Activated T-helper 1 cell treated with anti-CD3 and anti-CD28 coated beads, Interleukin-12 subunit alpha, Interleukin-12 subunit beta, Interleukin-2, Interleukin-4 antibody, amounts not matched to agents 30 ng/mL and 10 ng/mL and 1 ng/mL, durations not matched to agents 14 hours and 24 hours and 36 hours (primary cell): ENCODE data around the gene GARIN5B. TPM values are rescaled to one million over a fixed set of nuclear protein-coding genes. Genes with fewer than 3 reads are reported as not detected.
A peak's percentile ranks its signal among the peaks of the same experiment; 100 is the strongest.

Experiments
- DNase-seq: peaks from one replicate; pipeline ENCODE4 v3.0.0; 2021; ENCODE audit warnings: low spot score
- H3K27ac Mint-ChIP-seq: one replicate; pipeline ENCODE4 v1.8.0; 2021; ENCODE audit warnings: mild to moderate bottlenecking, mixed read lengths
- H3K27me3 Mint-ChIP-seq: one replicate; pipeline ENCODE4 v1.8.0; 2022; ENCODE audit warnings: mild to moderate bottlenecking, moderate library complexity, mixed read lengths; ENCODE audit not compliant: insufficient read depth
- H3K36me3 Mint-ChIP-seq: one replicate; pipeline ENCODE4 v1.8.0; 2021; ENCODE audit warnings: low read depth, mixed read lengths
- H3K4me1 Mint-ChIP-seq: one replicate; pipeline ENCODE4 v1.8.0; 2021; ENCODE audit warnings: low read depth, mixed read lengths
- H3K4me3 Mint-ChIP-seq: one replicate; pipeline ENCODE4 v1.8.0; 2021; ENCODE audit warnings: mild to moderate bottlenecking, moderate library complexity, mixed read lengths
- H3K9me3 Mint-ChIP-seq: one replicate; pipeline ENCODE4 v1.8.0; 2021; ENCODE audit warnings: mixed read lengths
- intact Hi-C: fragments of 100-400 bp; cut with micrococcal nuclease; formaldehyde crosslinking; loops from one replicate; pipeline ENCODE4 v1.15.1; 2024
- total RNA-seq: library from RNA; stranded (reverse); gene quantifications from 2 replicates; pipeline ENCODE4 v1.2.3, GENCODE V29; 2022

The GARIN5B gene
- total RNA-seq, 1 donor from 2014 or later, result 0.05 TPM

DNA sequence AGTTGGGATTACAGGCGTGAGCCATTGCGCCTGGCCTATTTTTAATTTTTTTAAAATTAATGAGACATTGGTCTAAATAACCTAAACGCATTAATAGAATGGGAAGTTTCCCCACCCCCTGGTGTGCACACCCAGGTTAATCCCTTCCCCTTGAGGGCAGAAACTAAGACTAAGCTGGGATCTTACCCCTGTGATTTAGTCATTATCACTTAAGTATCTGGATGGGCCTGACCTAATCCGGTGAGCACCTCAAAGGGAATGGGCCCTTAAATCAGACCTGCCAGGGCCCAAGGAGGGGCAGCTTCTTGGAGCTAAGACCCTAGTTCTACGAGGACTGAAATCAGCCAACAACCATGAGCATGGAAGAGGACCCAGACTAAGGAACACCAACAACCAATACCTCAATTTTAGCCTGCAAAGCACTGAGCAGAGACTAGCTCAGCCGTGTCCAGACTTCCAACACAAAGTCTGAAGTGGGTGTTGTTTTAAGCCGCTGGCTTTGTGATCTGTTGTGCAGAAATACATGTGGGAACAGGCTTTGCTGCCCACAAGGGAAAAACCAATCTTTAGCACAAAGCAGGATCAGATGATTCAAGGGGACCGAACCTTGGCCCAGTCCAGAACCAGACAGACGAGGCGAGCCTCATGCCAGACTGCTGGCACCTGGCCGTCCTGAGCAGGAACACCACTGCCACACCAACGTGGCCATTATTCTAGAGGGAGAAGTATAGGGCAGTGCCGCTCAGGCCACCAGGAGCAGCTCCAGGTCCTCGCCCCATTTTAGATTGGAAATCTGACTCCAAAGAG is 37.4 kb upstream of the GARIN5B start:
- peaks cover 37% of the 10 kb centered on the region for H3K36me3 Mint-ChIP-seq
- DNase-seq, result no peak
- no peaks in the 10 kb centered on the region for H3K9me3 Mint-ChIP-seq
- no peak overlapping the region for H3K27ac Mint-ChIP-seq
- no peak overlapping the region for H3K4me3 Mint-ChIP-seq
- peaks cover 21% of the 10 kb centered on the region for H3K4me1 Mint-ChIP-seq
- intact Hi-C loops, result no loop called here
- H3K27me3 Mint-ChIP-seq, result no peaks in the 10 kb centered on the region

DNA sequence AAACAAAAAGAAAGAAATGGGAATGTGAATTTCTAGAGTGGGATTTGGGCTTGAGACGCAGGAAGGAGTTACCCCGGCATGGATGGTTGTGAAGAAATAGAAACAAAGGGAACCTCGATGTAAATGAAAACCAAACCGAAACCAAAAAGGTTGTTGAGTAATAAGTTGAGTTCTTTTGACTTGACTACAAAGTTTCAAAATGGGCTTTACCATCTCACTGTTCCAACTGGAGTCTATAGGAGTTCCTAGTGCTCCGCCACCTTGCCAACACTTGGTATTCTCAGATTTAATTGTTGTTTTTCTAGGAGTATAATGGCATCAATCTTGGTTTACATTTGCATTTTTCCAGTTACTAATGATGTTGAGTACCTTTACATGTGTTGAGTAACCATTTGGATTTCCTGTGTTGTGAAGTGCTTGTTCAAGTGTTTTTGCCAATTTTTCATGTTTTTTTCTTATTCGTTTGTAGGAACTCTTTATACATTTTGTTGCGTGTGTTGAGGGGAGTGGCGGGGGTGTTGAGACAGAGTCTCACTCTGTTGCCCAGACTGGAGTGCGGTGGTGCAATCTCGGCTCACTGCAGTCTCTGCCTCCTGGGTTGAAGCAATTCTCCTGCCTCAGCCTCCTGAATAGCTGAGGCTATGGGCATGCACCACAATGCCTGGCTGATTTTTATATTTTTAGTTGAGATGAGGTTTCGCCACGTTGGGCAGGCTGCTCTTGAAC is 35.3 kb upstream of the GARIN5B start:
- Mint-ChIP-seq H3K4me1 (peaks cover 19% of the 10 kb centered on the region), H3K9me3 (no peaks in the 10 kb centered on the region), H3K36me3 (peaks cover 31% of the 10 kb centered on the region), H3K27ac (peak overlapping the region; percentile 76), H3K27me3 (no peaks in the 10 kb centered on the region), H3K4me3 (no peak overlapping the region)
- no peak for DNase-seq
- intact Hi-C loops, result loop anchor here (1.0 kb wide), 1 partner anchor 9 kb away; the partner anchor contains the start of gene UBE2S

DNA sequence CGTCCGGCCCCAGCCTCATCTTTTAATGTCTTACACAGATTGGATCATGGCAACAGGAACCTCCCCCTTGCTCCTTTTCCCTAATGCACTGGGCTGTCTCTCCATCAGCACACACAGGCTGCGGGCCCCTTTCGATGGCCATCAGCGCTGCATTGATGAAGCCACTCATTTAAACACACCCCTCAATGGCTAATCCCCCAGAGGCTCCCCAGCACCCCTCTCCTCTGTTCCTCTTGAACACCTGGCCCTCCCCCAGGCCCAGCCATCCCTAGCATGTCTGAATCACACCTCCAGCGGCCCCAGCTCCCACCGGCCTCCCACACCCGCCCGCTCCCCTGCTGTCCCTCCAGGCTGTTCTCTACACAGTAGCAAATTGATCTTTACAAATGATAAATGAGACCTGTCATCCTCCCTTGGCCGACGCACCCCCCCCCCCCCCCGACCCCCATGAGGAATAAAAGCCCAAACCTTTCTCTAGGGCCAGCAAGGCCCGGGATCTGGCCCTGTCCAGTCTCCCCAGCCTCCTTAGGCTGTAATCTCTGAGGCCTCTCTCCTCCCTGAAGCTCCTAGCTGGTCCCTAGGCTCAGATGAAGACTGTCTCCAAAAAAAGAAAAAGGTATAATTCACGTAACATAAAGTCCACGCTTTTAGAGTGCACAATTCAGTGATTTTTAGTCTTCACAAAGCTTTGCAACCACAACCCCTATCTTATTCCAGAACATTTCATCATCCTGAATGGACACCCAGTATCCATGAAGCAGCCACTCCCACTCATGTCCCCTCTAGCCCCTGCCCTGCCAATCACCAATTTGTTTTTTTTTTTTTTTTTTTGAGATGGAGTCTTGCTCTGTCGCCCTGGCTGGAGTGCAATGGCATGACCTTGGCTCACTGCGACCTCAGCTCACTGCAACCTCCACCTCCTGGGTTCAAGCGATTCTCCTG is 30.0 kb upstream of the GARIN5B start:
- intact Hi-C loops, result no loop called here
- peaks cover 27% of the 10 kb centered on the region for H3K4me1 Mint-ChIP-seq
- H3K27ac Mint-ChIP-seq, result no peak overlapping the region
- H3K9me3 Mint-ChIP-seq, result no peaks in the 10 kb centered on the region
- peaks cover 29% of the 10 kb centered on the region for H3K36me3 Mint-ChIP-seq
- no peak overlapping the region for H3K4me3 Mint-ChIP-seq
- no peak for DNase-seq
- H3K27me3 Mint-ChIP-seq, result no peaks in the 10 kb centered on the region

DNA sequence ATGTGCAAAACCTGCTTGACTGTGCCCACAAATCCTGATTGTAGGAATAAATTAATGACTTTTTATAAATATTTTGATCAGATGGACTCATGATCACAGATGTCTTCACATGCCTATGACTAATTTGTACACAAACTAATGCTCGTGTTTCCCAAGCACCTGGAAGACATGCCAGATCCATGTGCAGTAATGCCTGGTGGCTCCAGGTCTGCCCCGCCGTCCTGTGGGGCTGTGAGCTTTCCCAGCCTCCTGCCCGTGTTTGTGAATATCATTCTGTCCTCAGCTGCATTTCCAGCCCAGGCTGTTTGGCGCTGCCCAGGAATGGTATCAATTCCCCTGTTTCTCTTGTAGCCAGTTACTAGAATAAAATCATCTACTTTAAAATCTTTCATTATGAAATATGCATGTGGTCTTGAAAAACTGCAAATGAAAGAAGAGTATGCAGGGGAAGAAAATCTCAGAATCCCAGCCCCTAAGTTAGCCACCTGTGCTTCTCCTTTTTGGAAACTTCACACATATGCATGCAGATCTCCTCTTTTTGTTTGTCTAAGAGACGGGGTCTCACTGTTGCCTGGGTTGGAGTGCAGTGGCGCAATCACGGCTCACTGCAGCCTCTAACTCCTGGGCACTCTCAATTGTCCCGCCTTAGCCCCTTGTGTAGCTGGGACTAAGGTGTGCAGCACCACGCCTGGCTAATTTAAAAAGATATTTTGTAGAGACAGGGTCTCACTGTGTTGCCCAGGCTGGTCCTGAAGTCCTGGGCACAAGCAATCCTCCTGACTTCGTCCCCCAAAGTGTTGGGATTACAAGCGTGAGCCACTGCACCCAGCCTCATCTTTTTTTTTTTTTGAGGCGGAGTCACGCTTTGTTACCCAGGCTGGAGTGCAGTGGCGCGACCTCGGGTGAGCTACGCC is 28.9 kb upstream of the GARIN5B start:
- H3K4me1 Mint-ChIP-seq, result peaks cover 29% of the 10 kb centered on the region
- H3K27me3 Mint-ChIP-seq, result no peaks in the 10 kb centered on the region
- intact Hi-C loops, result no loop called here
- no peak overlapping the region for H3K4me3 Mint-ChIP-seq
- DNase-seq, result no peak
- no peaks in the 10 kb centered on the region for H3K9me3 Mint-ChIP-seq
- H3K36me3 Mint-ChIP-seq, result peaks cover 38% of the 10 kb centered on the region
- no peak overlapping the region for H3K27ac Mint-ChIP-seq

DNA sequence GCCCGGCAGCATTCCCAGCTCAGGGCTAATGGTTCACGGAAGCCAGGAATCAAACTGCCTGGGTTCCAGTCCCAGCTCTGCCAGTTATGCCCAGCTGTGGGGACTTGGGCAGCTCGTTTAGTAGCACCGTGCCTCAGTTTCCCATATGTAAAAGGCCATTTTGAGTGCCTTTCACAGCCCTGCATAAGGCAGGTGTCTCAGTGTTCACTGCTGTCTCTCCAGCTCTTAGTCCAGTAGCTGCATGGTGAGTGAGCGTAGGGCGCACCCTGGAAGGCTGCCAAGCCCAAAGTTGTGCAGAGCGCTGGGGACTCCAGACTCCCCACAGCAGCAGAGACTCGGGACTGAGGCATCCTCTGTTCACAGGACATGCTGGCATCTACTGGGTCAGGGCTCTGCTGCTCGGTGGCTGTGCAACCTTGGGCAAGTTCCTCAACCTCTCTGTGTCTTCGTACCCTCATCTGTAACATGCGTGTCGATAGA is 28.2 kb upstream of the GARIN5B start:
- peaks cover 46% of the 10 kb centered on the region for H3K36me3 Mint-ChIP-seq
- no peak overlapping the region for H3K4me3 Mint-ChIP-seq
- no peak overlapping the region for H3K27ac Mint-ChIP-seq
- no peaks in the 10 kb centered on the region for H3K27me3 Mint-ChIP-seq
- intact Hi-C loops, result no loop called here
- DNase-seq, result no peak
- H3K9me3 Mint-ChIP-seq, result no peaks in the 10 kb centered on the region
- peaks cover 35% of the 10 kb centered on the region for H3K4me1 Mint-ChIP-seq

DNA sequence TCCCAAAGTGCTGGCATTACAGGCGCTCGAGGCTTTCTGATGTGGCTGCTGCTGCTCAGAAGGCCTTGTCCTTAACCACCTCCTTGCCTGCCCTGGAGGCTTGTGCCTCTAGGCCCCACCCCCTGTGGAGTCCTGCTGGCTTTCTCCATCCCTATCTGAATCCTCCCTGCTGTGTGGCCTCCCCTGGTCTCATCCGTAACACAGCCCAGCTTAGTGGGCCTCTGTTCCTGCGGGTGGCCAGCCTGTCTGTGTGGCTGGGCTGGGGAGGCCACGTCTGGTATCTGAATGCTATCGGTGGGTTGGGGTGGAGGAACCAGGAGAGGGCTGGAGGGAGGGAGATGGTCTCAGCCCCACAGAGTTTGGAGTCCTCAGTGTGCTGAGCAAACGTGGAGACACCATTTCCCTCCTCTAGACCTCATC is 27.4 kb upstream of the GARIN5B start:
- intact Hi-C loops, result no loop called here
- Mint-ChIP-seq H3K4me3 (no peak overlapping the region), H3K4me1 (peaks cover 35% of the 10 kb centered on the region), H3K27me3 (no peaks in the 10 kb centered on the region), H3K27ac (no peak overlapping the region), H3K36me3 (peaks cover 49% of the 10 kb centered on the region), H3K9me3 (no peaks in the 10 kb centered on the region)
- no peak for DNase-seq

DNA sequence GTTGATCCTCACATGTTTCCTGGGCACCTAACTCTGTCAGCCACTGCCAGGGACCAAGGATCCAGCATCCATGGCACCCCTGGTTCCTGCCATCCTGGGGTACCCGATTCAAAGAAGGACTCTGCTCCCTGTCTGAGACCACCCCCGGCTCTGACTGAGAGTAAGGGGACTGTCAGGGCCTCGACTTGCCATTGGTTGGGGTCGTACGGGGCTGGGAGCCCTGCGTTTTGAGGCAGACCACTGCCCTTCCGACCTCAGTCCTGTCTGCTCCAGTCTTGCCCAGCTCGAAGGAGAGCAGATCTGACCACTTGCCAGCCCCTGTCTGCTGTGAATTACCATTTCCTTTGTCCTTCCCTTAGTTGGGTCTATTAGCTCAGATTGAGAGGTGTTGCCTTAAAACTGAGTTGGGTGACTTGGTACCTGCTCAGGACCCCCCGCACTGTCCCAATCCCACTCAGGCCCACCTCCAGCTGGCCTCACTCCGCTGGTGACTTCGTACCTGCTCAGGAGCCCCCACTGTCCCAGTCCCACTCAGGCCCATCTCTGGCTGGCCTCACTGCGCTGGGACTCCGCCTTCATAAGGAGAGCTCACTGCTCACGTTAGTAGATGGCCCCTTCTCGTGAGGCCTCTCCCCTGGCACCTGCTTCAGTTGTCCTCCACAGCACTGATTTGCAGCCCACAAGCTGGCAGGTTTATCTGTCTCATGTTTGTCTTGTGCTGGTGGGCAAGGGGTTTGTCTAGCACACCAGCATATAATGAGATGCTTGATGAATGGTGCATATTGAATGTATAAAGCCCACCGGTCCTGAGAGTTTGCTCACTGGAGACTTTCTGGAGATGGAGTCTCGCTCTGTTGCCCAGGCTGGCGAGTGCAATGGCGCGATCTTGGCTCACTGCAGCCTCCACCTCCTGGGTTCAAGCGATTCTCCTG is 26.6 kb upstream of the GARIN5B start:
- H3K4me1 Mint-ChIP-seq, result peaks cover 35% of the 10 kb centered on the region
- H3K9me3 Mint-ChIP-seq, result no peaks in the 10 kb centered on the region
- peak overlapping the region; percentile 47 for H3K4me3 Mint-ChIP-seq
- no peaks in the 10 kb centered on the region for H3K27me3 Mint-ChIP-seq
- peak overlapping the region; percentile 43 for H3K27ac Mint-ChIP-seq
- intact Hi-C loops, result no loop called here
- no peak for DNase-seq
- peaks cover 49% of the 10 kb centered on the region for H3K36me3 Mint-ChIP-seq

DNA sequence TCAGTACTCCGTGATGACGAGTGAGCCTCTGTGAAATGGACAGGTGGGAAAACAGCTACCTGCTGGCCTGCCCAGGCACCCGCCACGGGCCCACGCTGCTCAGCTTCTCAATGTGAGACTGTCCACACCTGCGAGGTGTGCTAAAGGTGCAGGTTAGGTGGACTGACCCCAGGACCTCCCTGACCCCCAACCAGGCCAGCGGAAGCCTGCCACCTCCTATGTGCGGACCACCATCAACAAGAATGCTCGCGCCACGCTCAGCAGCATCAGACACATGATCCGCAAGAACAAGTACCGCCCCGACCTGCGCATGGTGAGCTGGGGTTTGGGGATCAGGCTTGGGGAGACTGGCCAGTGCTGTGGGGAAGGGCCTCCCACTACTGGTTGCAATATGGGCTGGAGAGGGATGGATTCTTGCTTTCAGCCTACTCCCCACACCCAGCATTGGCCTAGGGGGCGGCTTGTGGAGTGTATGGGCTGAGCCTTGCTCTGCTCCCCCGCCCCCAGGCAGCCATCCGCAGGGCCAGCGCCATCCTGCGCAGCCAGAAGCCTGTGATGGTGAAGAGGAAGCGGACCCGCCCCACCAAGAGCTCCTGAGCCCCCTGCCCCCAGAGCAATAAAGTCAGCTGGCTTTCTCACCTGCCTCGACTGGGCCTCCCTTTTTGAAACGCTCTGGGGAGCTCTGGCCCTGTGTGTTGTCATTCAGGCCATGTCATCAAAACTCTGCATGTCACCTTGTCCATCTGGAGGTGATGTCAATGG is 24.9 kb upstream of the GARIN5B start:
- peak overlapping the region; percentile 99 for H3K4me3 Mint-ChIP-seq
- peaks cover 35% of the 10 kb centered on the region for H3K4me1 Mint-ChIP-seq
- H3K36me3 Mint-ChIP-seq, result peaks cover 49% of the 10 kb centered on the region
- no peak for DNase-seq
- H3K27ac Mint-ChIP-seq, result no peak overlapping the region
- no peaks in the 10 kb centered on the region for H3K9me3 Mint-ChIP-seq
- no peaks in the 10 kb centered on the region for H3K27me3 Mint-ChIP-seq
- intact Hi-C loops, result no loop called here

DNA sequence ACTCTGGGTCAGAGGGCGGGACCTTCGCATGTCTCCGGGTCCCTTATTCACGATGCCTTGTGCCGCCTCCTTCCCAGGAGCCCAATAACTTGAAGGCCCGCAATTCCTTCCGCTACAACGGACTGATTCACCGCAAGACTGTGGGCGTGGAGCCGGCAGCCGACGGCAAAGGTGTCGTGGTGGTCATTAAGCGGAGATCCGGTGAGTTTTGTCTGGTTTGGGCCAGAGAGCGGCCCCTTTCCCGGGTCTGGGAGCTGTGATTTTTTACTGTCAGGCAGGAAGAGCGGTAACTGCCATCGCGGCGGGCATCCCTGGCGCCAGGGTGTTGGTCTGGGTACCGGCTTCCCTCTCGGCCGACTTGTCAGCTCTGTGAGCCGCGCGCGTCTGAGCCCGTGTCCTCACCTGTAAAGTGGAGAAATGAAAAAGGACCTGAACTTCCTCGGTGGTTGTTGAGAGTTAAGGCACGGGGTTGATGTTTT is 23.5 kb upstream of the GARIN5B start:
- peak overlapping the region; percentile 96 for H3K27ac Mint-ChIP-seq
- H3K36me3 Mint-ChIP-seq, result peaks cover 46% of the 10 kb centered on the region
- H3K9me3 Mint-ChIP-seq, result no peaks in the 10 kb centered on the region
- intact Hi-C loops, result no loop called here
- no peaks in the 10 kb centered on the region for H3K27me3 Mint-ChIP-seq
- DNase-seq, result no peak
- H3K4me3 Mint-ChIP-seq, result peak overlapping the region; percentile 99
- H3K4me1 Mint-ChIP-seq, result peaks cover 45% of the 10 kb centered on the region

DNA sequence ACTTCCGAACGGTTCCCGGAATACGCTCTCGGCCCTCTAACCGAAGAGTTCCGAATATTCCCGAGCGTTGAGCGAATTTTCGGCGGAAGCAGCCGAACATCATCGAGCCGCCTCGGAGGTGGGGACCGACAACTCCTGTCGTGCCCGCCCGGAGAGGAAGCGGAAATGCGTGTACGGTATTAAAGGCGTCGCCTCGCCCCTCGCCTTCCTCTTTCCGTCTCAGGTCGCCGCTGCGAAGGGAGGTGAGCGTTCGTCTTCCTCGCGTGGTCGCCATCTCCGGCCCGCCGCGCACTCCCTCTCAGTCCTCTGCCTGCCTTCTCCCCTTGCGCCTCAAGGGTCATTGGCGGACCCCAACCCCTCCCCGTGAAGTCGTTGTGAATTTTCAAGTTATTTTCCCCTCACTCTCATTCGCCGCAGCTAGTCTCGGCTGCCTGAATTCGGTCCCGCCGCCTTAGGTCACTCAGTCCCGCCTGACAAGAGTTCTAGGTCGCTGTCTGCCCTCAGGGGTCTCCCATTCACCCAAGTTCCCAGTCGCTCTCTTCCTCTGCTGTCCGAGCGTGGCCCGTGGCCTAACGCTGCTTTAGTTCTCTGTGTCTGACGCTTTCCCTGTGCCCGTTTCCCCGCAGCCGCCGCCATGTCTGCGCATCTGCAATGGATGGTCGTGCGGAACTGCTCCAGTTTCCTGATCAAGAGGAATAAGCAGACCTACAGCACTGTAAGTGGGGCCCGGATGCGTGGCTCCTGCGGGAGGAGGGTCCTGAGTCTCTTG is 22.8 kb upstream of the GARIN5B start, which contains the start of gene RPL28:
Gene RPL28, plus strand, starts transcription at position 209 of the 769 bp plus-strand sequence. Its CDS starts 426 bp downstream, at position 635.
- intact Hi-C loops, result loop anchor here (1.0 kb wide), 10 partner anchors 22 to 323 kb away; partner anchors contain the start of genes COX6B2, HSPBP1, KMT5C and PPP1R12C
- Mint-ChIP-seq H3K27me3 (no peaks in the 10 kb centered on the region), H3K4me3 (peak within 1 kb of the TSS; percentile 99), H3K27ac (peak within 1 kb of the TSS; percentile 96), H3K9me3 (no peaks in the 10 kb centered on the region), H3K4me1 (peaks cover 43% of the 10 kb centered on the region), H3K36me3 (peaks cover 44% of the 10 kb centered on the region)
- peak; percentile 99 for DNase-seq
